ENCODE results near the gene RYR2.

- TF ChIP-seq ZFP30 (CRISPR knock-in tag; IDR thresholded peaks at IDR 0.05) (no peak), ZFP3 (CRISPR knock-in tag; IDR thresholded peaks at IDR 0.05) (no peak), TSHZ2 (CRISPR knock-in tag; IDR thresholded peaks at IDR 0.05) (no peak), CSDC2 (CRISPR knock-in tag; IDR thresholded peaks at IDR 0.05) (no peak), ZNF70 (CRISPR knock-in tag; IDR thresholded peaks at IDR 0.05) (no peak), ESRRG (CRISPR knock-in tag; IDR thresholded peaks at IDR 0.05) (no peak), PATZ1 (CRISPR knock-in tag; IDR thresholded peaks at IDR 0.05; ENCODE audit: borderline replicate concordance) (no peak), CSRNP3 (CRISPR knock-in tag; IDR thresholded peaks at IDR 0.05) (no peak), PPARA (CRISPR knock-in tag; IDR thresholded peaks at IDR 0.05; ENCODE audit: borderline replicate concordance) (no peak), SNAI2 (CRISPR knock-in tag; IDR thresholded peaks at IDR 0.05) (no peak), ARNTL (CRISPR knock-in tag; IDR thresholded peaks at IDR 0.05; ENCODE audit: borderline replicate concordance, low read depth) (no peak), TOX (CRISPR knock-in tag; IDR thresholded peaks at IDR 0.05; ENCODE audit: borderline replicate concordance) (no peak)
These were observed 695.5 kb downstream of the RYR2 start for GRCh38 chr1:237737448-237737847.
